Measurements from ENCODE around the gene POLL. TPM values are rescaled to one million over a fixed set of nuclear protein-coding genes. Genes with fewer than 3 reads are reported as not detected.

The POLL gene
- total and polyA plus RNA-seq, 10 of the 15 experiments (the other 5 are each of a cell fraction or from before 2014, with no cell fraction given): 1.5 to 25.4 (median 13.8) TPM

DNA sequence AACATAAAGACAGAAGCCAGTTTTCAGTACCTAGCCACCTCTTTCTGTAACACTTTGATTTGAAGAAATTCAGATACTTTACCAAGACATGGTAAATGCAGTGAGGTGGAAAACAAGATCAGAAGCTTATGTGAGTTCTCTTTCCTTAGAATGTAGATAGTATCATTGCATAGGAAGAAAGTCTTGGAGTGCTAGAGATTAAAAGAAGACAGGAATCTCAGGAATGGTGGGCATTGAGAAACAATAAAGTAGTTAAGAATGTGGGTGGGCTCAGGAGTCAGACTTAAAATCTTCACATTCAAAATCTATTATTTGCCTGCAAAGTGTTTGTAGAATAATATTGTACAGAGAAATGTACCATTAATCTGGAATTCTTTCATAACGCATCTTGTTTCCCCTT is 58.9 kb downstream of the POLL start (continued):
- TF ChIP-seq, protein P1, sequence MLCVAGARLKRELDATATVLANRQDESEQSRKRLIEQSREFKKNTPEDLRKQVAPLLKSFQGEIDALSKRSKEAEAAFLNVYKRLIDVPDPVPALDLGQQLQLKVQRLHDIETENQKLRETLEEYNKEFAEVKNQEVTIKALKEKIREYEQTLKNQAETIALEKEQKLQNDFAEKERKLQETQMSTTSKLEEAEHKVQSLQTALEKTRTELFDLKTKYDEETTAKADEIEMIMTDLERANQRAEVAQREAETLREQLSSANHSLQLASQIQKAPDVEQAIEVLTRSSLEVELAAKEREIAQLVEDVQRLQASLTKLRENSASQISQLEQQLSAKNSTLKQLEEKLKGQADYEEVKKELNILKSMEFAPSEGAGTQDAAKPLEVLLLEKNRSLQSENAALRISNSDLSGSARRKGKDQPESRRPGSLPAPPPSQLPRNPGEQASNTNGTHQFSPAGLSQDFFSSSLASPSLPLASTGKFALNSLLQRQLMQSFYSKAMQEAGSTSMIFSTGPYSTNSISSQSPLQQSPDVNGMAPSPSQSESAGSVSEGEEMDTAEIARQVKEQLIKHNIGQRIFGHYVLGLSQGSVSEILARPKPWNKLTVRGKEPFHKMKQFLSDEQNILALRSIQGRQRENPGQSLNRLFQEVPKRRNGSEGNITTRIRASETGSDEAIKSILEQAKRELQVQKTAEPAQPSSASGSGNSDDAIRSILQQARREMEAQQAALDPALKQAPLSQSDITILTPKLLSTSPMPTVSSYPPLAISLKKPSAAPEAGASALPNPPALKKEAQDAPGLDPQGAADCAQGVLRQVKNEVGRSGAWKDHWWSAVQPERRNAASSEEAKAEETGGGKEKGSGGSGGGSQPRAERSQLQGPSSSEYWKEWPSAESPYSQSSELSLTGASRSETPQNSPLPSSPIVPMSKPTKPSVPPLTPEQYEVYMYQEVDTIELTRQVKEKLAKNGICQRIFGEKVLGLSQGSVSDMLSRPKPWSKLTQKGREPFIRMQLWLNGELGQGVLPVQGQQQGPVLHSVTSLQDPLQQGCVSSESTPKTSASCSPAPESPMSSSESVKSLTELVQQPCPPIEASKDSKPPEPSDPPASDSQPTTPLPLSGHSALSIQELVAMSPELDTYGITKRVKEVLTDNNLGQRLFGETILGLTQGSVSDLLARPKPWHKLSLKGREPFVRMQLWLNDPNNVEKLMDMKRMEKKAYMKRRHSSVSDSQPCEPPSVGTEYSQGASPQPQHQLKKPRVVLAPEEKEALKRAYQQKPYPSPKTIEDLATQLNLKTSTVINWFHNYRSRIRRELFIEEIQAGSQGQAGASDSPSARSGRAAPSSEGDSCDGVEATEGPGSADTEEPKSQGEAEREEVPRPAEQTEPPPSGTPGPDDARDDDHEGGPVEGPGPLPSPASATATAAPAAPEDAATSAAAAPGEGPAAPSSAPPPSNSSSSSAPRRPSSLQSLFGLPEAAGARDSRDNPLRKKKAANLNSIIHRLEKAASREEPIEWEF (IDR thresholded peaks at IDR 0.05; ENCODE audit: insufficient replicate concordance, low read depth, low read length): no peak
- TF ChIP-seq ATF7 (IDR thresholded peaks at IDR 0.05; ENCODE audit: low read depth): no peak
- no peak for TF ChIP-seq GATAD2B (conservative IDR thresholded peaks at IDR 0.05; ENCODE audit: low read depth)
- no peak for TF ChIP-seq JUNB (IDR thresholded peaks at IDR 0.05)
- no peak for TF ChIP-seq LARP7 (IDR thresholded peaks at IDR 0.05)
- TF ChIP-seq, protein P2, sequence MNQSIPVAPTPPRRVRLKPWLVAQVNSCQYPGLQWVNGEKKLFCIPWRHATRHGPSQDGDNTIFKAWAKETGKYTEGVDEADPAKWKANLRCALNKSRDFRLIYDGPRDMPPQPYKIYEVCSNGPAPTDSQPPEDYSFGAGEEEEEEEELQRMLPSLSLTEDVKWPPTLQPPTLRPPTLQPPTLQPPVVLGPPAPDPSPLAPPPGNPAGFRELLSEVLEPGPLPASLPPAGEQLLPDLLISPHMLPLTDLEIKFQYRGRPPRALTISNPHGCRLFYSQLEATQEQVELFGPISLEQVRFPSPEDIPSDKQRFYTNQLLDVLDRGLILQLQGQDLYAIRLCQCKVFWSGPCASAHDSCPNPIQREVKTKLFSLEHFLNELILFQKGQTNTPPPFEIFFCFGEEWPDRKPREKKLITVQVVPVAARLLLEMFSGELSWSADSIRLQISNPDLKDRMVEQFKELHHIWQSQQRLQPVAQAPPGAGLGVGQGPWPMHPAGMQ (IDR thresholded peaks at IDR 0.05; ENCODE audit: borderline replicate concordance): no peak
- TF ChIP-seq NFIC (IDR thresholded peaks at IDR 0.05; ENCODE audit: low read depth, low read length): no peak

Small RNA genes lying within 50 kb of the gene (microRNA-seq; reads per million reads assigned to microRNA genes)
- gene MIR3158-1 (not detected), gene MIR3158-2 (not detected)

Small RNA genes lying within 50 kb of the gene (small RNA-seq; reads per million reads assigned to genes)
- not detected for gene MIR3158-1
- gene RNU6-1165P: not detected

Other genes starting within 250 kb of the POLL start
- 4.7 and 5.6 TPM in 2 replicates for gene BTRC, start 234.1 kb downstream of the POLL start, total RNA-seq (2014; rRNA removed)
- 8.5 and 8.6 TPM in 2 replicates for gene BTRC, start 234.1 kb downstream of the POLL start, total RNA-seq (2014; rRNA removed; fragmentation: Illumina TruSeq; extraction: Trizol)
- 12.7 and 14.8 TPM in 2 replicates for gene BTRC, start 234.1 kb downstream of the POLL start, total RNA-seq (2021)
- gene BTRC, start 234.1 kb downstream of the POLL start, polyA plus RNA-seq (2011; rRNA removed): 18.6 and 26.4 TPM in 2 replicates
- gene BTRC, start 234.1 kb downstream of the POLL start, polyA plus RNA-seq (2014; fragmentation: Illumina TruSeq; extraction: Trizol): 8.8 and 11.3 TPM in 2 replicates
- gene BTRC, start 234.1 kb downstream of the POLL start, polyA plus RNA-seq (2014; fragmentation: Nextera tagmentation; extraction: Ambion mirVana): 1 to 10 TPM; 2.2 to 3.2 TPM
- 6.5 and 7.8 TPM in 2 replicates for gene BTRC, start 234.1 kb downstream of the POLL start, polyA plus RNA-seq (2014; rRNA removed)
- 10 to 100 TPM; 10.4 to 10.8 TPM for gene BTRC, start 234.1 kb downstream of the POLL start, polyA plus RNA-seq (2016; fragmentation: Nextera tagmentation; extraction: Ambion mirVana)
- gene DPCD, start 64 bp upstream of the POLL start, total RNA-seq (2014; rRNA removed): 16.4 and 17.9 TPM in 2 replicates
- gene DPCD, start 64 bp upstream of the POLL start, total RNA-seq (2014; rRNA removed; fragmentation: Illumina TruSeq; extraction: Trizol): 17.1 TPM in 2 replicates
- 9.7 and 13.0 TPM in 2 replicates for gene DPCD, start 64 bp upstream of the POLL start, total RNA-seq (2021)
- gene DPCD, start 64 bp upstream of the POLL start, polyA plus RNA-seq (2011; rRNA removed): 35.1 and 37.2 TPM in 2 replicates
- 17.1 and 21.6 TPM in 2 replicates for gene DPCD, start 64 bp upstream of the POLL start, polyA plus RNA-seq (2014; fragmentation: Illumina TruSeq; extraction: Trizol)
- 10 to 100 TPM; 39.9 to 50.9 TPM for gene DPCD, start 64 bp upstream of the POLL start, polyA plus RNA-seq (2014; fragmentation: Nextera tagmentation; extraction: Ambion mirVana)
- 13.5 and 16.0 TPM in 2 replicates for gene DPCD, start 64 bp upstream of the POLL start, polyA plus RNA-seq (2014; rRNA removed)
- gene DPCD, start 64 bp upstream of the POLL start, polyA plus RNA-seq (2016; fragmentation: Nextera tagmentation; extraction: Ambion mirVana): 10 to 100 TPM; 31.1 to 36.2 TPM
- 28.5 and 29.2 TPM in 2 replicates for gene FBXW4, start 106.9 kb upstream of the POLL start, total RNA-seq (2014; rRNA removed)
- gene FBXW4, start 106.9 kb upstream of the POLL start, total RNA-seq (2014; rRNA removed; fragmentation: Illumina TruSeq; extraction: Trizol): 24.8 and 26.5 TPM in 2 replicates
- 38.7 and 41.9 TPM in 2 replicates for gene FBXW4, start 106.9 kb upstream of the POLL start, total RNA-seq (2021)
- 27.8 and 38.2 TPM in 2 replicates for gene FBXW4, start 106.9 kb upstream of the POLL start, polyA plus RNA-seq (2011; rRNA removed)
- gene FBXW4, start 106.9 kb upstream of the POLL start, polyA plus RNA-seq (2014; fragmentation: Illumina TruSeq; extraction: Trizol): 37.2 and 42.0 TPM in 2 replicates
- 10 to 100 TPM in 1 of 2 experiments, 1 to 10 TPM in 1; 5.7 to 11.5 TPM for gene FBXW4, start 106.9 kb upstream of the POLL start, polyA plus RNA-seq (2014; fragmentation: Nextera tagmentation; extraction: Ambion mirVana)
- 30.5 and 34.5 TPM in 2 replicates for gene FBXW4, start 106.9 kb upstream of the POLL start, polyA plus RNA-seq (2014; rRNA removed)
- 1 to 10 TPM; 7.4 to 9.3 TPM for gene FBXW4, start 106.9 kb upstream of the POLL start, polyA plus RNA-seq (2016; fragmentation: Nextera tagmentation; extraction: Ambion mirVana)
- gene FGF8, start 187.9 kb upstream of the POLL start, total RNA-seq (2014; rRNA removed): not detected in 2 replicates
- not detected in 2 replicates for gene FGF8, start 187.9 kb upstream of the POLL start, total RNA-seq (2014; rRNA removed; fragmentation: Illumina TruSeq; extraction: Trizol)
- gene FGF8, start 187.9 kb upstream of the POLL start, total RNA-seq (2021): not detected in 2 replicates
- 0.08 TPM in 1 of 2 replicates, not detected in the other for gene FGF8, start 187.9 kb upstream of the POLL start, polyA plus RNA-seq (2011; rRNA removed)
- not detected in 2 replicates for gene FGF8, start 187.9 kb upstream of the POLL start, polyA plus RNA-seq (2014; fragmentation: Illumina TruSeq; extraction: Trizol)
- gene FGF8, start 187.9 kb upstream of the POLL start, polyA plus RNA-seq (2014; fragmentation: Nextera tagmentation; extraction: Ambion mirVana): not detected
- 0.17 TPM in 1 of 2 replicates, not detected in the other for gene FGF8, start 187.9 kb upstream of the POLL start, polyA plus RNA-seq (2014; rRNA removed)
- gene FGF8, start 187.9 kb upstream of the POLL start, polyA plus RNA-seq (2016; fragmentation: Nextera tagmentation; extraction: Ambion mirVana): under 1 TPM in 1 of 2 experiments, not detected in 1; 0.43 TPM
- 146 and 149 TPM in 2 replicates for gene NPM3, start 195.2 kb upstream of the POLL start, total RNA-seq (2014; rRNA removed)
- gene NPM3, start 195.2 kb upstream of the POLL start, total RNA-seq (2014; rRNA removed; fragmentation: Illumina TruSeq; extraction: Trizol): 102 and 106 TPM in 2 replicates
- 113 and 118 TPM in 2 replicates for gene NPM3, start 195.2 kb upstream of the POLL start, total RNA-seq (2021)
- gene NPM3, start 195.2 kb upstream of the POLL start, polyA plus RNA-seq (2011; rRNA removed): 39.6 and 84.5 TPM in 2 replicates
- 78.2 and 171 TPM in 2 replicates for gene NPM3, start 195.2 kb upstream of the POLL start, polyA plus RNA-seq (2014; fragmentation: Illumina TruSeq; extraction: Trizol)
- gene NPM3, start 195.2 kb upstream of the POLL start, polyA plus RNA-seq (2014; fragmentation: Nextera tagmentation; extraction: Ambion mirVana): 10 to 100 TPM; 19.7 to 49.6 TPM
- 127 and 145 TPM in 2 replicates for gene NPM3, start 195.2 kb upstream of the POLL start, polyA plus RNA-seq (2014; rRNA removed)
- 10 to 100 TPM; 13.0 to 13.2 TPM for gene NPM3, start 195.2 kb upstream of the POLL start, polyA plus RNA-seq (2016; fragmentation: Nextera tagmentation; extraction: Ambion mirVana)
- 82.5 and 101 TPM in 2 replicates for gene OGA, start 230.2 kb upstream of the POLL start, total RNA-seq (2014; rRNA removed)
- gene OGA, start 230.2 kb upstream of the POLL start, total RNA-seq (2014; rRNA removed; fragmentation: Illumina TruSeq; extraction: Trizol): 107 and 115 TPM in 2 replicates
- 75.1 and 87.8 TPM in 2 replicates for gene OGA, start 230.2 kb upstream of the POLL start, total RNA-seq (2021)
- gene OGA, start 230.2 kb upstream of the POLL start, polyA plus RNA-seq (2011; rRNA removed): 145 and 214 TPM in 2 replicates
- gene OGA, start 230.2 kb upstream of the POLL start, polyA plus RNA-seq (2014; fragmentation: Illumina TruSeq; extraction: Trizol): 111 and 154 TPM in 2 replicates
- 10 to 100 TPM; 23.0 to 28.3 TPM for gene OGA, start 230.2 kb upstream of the POLL start, polyA plus RNA-seq (2014; fragmentation: Nextera tagmentation; extraction: Ambion mirVana)
- 81.0 and 90.3 TPM in 2 replicates for gene OGA, start 230.2 kb upstream of the POLL start, polyA plus RNA-seq (2014; rRNA removed)
- 10 to 100 TPM; 54.3 to 57.9 TPM for gene OGA, start 230.2 kb upstream of the POLL start, polyA plus RNA-seq (2016; fragmentation: Nextera tagmentation; extraction: Ambion mirVana)

Measured in GM12878 (cell line).